ENCODE data around the gene PKP2.

PKP2 gene

DNA sequence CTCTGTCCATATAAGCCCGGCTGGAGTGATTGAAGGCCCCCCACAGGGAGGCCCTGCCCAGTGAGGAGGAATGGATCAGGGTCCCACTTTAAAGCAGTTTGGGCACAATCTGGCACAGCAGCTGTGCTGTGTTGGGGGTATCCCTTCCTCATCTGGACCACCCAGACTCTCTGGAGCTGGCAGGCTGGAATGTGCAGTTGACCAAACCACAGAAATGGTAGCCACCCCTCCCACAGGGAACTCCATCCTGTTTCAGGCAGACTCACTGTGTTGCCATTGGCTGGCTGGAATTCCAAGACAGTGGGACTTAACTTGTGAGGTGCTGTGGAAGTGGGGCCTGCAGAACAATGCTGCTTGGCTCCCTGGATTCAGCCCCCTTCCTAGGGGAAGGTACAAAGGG, 87.4 kb downstream of the PKP2 start:
- DNase-seq (ENCODE audit: low spot score), result no peak

DNA sequence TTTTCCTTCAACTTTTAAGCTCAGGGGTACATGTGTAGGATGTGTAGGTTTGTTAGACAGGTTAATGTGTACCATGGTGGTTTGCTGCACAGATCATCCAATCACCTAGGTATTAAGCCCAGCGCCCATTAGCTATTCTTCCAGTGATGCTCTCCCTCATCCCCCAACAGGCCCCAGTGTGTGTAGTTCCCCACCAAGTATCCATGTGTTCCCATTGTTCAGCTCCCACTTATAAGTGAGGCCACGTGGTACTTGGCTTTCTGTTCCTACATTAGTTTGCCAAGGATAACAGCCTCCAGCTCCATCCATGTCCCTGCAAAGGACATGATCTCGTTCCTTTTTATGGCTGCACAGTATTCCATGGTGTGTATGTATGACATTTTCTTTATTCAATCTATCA, 92.3 kb downstream of the PKP2 start:
- no peak for DNase-seq (ENCODE audit: low spot score)

DNA sequence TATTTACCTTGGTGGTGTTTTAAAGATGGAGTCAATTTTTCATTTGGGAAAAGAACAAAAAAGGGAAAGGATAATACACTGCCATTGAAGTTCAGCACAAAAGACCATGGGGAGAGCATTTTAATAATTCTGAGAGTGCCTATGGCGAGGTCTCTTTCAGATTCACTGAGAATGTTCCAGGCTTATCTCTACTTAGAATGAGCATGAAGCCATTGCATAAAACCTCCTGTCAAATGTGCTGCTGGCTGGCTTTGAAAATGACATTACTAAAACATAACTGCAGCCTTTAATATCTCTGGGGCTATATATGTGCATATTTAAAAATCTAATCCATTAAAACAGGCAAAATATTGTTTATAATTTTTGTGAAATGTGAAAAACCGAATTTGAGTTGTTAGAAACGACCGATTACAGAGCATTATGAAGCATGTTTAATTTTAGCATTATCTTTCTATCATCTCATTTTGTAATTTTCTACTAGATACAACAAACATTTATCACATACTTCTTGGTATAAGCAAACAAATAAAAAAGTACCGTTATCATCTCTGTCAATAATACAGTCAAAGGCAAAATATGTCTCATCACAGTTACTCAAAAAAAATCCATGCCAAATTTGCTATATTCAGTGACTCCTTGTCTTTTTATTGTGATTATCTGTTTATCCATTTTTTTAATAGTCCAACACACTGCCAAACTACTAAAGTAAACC, 95.2 kb downstream of the PKP2 start:
- no peak for DNase-seq (ENCODE audit: low spot score)

DNA sequence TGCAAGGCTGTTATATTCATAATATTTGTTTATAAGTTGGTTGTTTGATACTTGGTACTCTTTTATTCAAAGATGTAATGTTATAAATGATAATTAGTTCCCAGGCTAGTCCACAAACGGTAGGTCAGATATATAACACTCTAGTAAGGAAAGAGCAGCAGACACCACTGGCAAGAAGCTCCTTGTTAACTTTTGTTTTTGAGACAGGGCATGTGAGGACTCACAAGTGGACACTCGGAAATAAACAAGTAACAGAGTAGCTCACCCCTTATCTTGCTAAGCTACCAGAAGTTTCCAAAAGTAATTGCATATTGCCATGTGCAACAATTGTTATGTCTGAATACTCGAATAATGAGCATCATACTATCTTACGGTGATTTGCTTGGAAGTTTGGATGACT, 102.3 kb downstream of the PKP2 start:
- DNase-seq (ENCODE audit: low spot score), result no peak

DNA sequence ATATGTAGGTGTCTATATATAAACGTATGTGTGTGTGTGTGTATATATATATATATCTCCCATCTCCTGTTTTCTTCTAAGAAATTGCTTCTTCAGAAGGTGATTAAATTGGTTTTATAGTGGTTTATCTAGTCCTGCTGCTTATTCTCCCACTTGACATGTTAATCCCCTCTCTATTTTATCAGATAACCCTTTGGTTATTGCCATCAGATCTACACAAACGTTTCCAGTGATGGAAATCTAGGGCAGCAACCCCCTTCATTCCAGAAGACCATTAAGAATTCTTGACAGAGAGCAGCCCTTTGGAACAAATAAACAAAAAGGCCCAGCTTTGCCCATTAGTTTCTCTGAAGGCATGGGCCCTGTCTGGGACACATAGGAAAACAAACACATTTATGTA, 106.7 kb downstream of the PKP2 start:
- no peak for DNase-seq (ENCODE audit: low spot score)

DNA sequence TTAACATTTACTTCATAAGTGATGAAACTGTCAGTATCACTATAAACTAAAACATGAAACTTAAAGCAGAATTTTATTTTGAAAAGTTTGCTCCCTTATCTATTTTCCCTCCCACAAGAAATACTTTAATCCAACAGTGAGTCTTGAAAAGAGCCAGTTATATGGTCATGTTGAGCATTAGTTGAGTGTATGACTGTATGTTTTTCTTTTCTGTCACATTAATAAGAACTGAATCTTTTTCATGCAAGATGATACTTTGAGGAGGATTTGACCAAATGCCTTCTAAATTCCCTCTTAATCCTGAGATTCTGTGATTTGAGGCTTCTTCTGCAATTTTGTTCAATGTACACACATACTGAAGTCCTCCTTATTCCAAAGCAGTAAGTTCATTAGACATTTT, 107.1 kb downstream of the PKP2 start:
- DNase-seq (ENCODE audit: low spot score), result no peak

DNA sequence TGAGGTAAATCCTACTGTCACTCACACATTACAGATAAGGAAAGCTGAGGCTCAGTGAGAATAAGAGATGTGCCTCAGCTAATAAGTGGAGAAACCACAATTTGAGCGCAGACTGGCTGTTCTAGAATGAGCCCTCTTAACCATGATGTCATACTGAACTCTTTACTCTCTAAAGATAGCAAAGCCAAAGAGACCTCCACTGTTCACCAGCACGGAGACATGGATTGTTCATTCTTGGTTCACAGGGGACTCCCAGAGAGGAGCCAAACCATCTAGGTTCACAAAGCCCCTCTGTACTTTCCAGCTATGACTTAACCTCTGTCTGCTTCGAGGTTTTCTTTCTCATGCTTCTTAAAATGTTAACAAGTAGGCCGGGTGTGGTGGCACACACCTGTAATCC, 108.2 kb downstream of the PKP2 start:
- no peak for DNase-seq (ENCODE audit: low spot score)

DNA sequence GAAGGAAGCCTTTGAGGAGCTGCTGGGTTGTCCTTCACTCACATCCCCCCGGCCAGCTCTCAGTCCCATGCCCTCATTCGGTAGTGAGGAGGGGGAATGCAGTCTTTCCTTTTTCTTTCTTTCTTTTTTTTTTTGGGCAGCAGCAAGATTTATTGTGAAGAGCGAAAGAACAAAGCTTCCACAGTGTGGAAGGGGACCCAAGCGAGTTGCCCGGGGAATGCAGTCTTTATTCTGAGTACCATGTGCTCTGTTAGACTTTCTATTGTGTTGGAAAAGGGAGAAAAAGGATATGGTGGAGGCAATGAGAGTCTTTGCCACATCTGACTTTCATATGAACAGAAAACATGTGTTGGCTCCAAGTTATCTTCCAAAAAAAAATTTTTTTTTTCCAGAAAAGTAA, 111.0 kb downstream of the PKP2 start:
- no peak for DNase-seq (ENCODE audit: low spot score)

DNA sequence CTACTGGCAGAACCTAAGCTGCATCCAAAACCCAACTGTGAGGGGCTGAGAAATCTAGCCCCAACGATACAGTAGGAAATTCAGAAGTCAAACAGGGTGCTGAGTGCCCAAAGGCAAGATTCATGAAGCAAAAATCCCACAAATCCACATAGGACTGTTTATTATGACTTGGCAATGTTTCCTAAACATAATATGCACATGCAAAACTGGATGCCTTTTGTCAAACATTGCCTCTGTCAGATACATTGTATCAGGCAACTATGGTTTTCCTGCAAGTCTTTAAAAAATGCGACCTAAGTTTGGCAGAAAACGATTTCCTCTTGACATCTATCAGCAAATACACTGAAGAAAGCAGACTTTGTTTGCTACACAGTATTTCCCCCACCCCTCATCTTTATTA, 113.5 kb downstream of the PKP2 start:
- no peak for DNase-seq (ENCODE audit: low spot score)

DNA sequence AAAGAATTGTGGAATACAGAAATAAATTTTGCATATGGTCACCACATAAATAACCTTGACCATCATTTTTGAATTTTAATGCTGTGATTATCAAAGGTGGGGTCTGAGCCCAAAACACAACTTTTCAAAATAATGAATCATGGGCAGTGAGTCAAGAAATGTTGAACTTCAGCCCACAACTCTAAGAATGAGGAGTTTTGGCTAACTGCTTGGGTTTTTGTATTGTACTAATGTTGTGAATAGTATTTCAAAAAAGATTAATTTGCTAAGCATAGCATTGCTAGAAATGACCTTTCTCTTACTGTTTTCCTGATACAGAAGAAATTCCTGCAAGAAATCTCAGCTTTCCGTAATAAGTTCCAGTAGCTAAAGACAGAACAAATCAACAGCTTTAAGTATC, 116.5 kb downstream of the PKP2 start:
- DNase-seq (ENCODE audit: low spot score), result no peak

DNA sequence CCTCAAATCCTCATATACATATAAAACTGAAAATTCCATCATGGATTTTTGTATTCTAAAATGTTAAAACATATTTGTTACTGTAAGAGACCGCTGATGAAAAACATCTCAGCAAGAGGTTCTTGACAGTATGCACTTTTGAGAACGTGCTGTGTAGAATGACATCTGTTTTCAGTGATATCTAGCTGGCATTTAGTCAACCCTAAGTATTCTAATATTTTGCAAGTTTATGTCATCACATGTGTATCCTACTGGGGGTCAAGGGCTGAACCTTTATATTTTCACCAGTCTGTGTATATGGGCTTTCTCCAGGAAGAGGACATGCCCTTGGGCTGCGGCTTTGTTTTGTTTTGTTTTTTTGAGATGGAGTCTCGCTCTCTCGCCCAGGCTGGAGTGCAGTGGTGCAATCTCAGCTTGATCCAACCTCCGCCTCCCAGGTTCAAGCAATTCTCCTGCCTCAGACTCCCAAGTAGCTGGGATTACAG, 118.8 kb downstream of the PKP2 start:
- no peak for DNase-seq (ENCODE audit: low spot score)

DNA sequence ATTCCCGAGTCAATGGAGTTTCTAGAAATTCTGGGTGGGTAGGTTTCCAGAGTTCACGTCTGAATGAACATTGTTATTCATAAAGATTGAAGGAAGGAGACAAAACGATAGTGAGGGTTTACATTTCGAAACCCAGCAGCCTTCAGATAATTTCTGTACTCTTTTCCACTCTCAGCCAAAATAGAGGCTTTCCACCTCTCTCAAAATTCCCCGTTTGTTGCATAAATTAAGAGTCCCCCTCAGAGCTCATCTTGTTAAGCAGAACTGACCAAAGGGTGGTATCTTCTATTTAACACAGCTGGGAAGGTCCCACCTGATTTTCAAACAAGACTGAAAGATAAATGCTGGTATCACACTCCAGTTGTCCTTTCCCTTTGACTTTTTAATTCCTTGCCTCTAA, 119.4 kb downstream of the PKP2 start:
- no peak for DNase-seq (ENCODE audit: low spot score)

DNA sequence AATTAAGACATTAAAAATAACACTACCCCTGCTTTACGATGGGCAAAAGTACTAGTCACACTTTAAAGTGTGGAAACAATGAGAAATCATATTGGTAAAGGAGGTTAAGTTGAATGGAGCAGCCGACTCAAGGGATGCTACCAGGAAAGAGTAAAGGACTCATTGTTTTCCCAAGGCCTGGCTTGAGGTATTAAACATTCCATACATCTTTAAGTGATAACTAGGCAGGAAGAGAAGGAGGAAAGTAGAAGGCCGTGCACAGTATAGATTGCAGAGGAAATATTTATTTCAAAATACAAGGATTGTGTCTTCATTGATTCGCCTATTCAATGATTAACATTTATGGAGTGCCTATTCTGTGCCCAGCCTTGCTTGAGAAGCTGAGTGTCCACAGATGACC, 120.3 kb downstream of the PKP2 start:
- DNase-seq (ENCODE audit: low spot score), result no peak

DNA sequence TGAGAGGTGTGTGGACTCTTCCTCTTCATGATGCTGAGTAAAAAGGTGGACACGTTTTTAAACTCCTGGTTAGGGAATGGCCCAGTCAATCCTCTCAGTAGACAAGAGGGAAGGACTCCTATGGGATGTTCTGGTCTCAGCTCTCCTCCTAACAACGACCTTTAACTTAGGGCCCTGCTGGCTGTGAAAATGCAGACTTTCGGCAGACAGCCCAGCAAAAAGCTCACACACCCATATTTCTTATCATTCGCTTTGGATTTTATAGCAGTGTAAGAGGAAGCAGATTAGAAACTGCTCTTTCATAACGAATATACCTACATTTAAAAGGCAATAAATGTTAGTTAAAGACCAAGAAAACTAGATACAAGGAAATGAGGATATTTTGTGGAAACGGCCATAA, 122.9 kb downstream of the PKP2 start:
- DNase-seq (ENCODE audit: low spot score), result no peak

DNA sequence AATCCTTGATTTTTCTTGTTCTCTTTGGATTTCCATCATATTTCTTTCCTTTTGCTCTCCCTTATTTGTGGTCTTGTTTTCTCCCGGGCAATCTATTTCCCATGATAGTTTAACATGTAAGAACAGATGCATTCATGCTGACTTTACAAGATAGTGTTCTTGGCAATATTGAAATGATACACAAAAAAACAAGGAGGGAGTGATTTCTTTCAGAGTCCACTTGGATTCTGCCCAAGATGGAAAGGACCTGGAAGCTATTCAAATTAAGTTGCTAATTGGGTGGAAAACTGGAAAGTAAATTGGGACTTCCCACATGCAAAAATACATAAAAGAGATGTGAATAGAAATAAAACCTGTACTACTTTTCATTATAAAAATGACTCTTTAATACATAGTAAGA, 126.4 kb downstream of the PKP2 start:
- no peak for DNase-seq (ENCODE audit: low spot score)

DNA sequence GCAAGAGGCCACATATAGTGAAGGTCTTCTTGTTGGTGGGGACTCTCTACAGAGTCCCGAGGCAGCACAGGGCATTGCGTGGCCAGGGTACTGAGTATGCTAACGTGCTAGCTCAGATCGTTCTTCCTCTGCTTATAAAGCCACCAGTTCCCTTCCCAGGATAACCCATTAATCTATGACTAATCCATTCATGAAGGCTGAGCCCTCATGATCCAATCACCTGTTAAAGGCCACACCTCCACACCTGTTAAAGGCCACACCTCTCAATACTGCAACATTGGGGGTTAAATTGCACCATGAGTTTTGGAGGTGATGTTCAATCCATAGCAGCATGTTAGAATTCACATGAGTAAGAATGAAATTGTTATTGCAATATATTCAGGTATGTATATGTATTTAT, 128.1 kb downstream of the PKP2 start:
- no peak for DNase-seq (ENCODE audit: low spot score)

DNA sequence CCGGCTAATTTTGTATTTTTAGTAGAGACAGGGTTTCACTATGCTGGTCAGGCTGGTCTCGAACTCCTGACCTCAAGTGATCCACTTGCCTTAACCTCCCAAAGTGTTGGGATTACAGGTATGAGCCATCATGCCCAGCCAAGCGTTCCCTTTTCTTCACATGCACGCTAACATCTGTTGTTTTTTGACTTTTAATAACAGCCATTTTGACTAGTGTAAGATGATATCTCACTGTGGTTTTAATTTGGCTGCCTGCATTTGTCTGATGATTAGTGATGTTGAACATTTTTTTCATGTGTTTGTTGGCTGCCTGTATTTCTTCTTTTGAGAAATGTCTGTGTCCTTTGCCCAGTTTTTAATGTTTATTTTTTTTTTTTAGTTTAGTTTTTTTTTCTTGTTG, 130.7 kb downstream of the PKP2 start:
- DNase-seq (ENCODE audit: low spot score), result no peak

DNA sequence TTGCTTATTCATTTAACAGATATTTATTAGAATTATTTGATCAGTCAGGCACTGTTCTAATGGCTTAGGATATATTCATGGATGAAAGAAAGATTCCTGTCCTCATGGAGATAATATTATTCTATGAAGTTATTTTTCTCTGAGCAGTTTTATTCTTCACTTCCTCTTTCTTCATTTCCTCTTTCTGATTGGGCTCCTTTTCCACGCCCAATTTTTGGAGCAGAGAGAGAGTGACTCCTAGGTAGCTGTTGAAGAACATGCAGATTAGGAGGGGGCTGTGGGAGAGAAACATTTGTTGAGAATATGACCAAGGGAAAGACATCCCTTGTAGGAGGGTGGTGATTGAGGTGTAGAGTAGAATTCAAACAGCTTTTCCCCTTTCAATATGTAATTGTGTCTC, 134.9 kb downstream of the PKP2 start:
- no peak for DNase-seq (ENCODE audit: low spot score)

DNA sequence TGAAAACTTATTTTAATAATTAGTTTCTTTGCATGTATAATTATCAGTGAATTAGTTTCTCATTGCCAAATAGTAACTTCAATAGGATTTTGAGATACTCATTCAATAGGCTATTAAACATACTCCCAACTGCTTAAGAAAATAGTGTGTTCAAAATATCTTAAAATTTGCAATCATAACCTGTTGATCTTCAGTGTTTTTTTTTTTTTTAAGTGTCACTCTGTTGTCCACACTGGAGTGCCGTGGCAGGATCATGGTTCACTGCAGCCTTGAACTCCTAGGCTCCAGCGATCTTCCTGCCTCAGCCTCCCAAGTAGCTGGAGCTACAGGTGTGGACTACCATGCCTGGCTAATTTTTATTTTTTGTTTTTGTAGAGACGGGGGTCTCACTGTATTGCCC, 139.4 kb downstream of the PKP2 start:
- no peak for DNase-seq (ENCODE audit: low spot score)

DNA sequence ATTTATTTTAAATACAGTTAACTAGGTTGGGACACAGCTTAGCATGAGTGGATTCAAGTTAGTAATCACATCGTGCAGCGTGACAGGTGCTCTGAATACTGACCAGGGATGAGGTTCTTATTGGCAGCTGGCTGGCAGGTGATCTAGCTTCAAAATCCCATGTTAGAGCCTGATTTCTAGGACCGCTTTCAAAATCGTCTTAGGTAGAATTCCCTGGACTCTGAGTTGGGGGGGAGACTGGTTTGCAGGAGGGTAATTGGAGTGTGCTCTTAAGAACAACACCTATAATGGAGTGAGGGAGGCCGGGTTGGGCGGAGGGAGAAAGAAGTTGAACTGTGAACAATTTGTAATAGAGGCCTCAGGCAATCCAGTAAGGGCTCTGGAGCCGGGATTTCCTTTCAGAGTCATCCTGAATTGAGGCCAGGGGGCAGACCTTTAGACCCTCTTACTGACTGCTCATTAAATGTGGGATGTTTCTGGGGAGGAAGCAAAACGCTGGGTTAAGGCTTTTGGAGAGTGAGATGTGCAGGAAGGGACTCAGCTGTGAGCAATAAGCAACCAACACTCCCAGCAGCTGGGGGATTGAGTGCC, 140.0 kb downstream of the PKP2 start:
- peak; percentile 60 for DNase-seq (ENCODE audit: low spot score)

DNA sequence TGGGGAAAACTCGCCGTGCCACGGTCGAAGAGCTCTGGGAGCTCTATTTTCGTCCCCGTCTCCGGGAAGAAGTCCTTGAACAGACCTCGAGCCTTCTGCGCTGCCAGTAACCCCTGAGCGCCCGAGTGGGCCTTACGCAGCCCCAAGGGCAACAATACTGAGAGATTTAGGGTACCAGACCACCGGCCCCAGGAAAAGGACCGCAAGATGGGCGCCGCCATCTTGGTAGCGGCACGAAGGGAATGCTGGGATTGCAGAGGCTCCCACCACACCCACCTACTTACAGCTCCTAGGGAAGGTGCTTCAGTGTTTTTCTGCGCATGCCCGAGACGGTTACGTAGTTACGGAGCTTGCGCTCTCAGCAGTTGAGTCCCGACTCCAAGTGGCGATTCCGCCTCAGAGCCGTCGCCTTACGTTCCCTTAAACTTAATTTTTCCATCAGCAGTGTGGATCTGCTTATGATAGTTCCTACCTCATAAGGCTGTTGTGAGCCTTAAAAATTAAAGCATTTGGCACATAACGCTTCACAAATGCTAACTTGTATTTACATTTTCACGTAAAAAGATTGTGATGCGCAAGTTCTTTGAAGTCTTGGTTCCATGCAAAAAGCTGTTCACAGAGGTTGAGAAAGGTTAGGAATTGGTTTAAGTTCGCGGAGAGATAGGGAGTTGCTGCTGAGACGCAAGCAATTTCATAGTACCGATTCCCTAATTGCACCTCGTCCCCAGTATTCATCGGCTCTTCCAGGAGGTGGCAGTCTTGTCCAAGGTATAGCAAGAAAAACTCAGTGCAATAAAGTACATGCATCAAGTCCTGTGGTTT, 140.7 kb downstream of the PKP2 start, which contains the start of gene YARS2:
Gene YARS2 (minus strand): TSS at position 244 of the 822 bp plus-strand sequence. CDS start 23 bp downstream, at position 221.
- peak; percentile 94 for DNase-seq (ENCODE audit: low spot score)

DNA sequence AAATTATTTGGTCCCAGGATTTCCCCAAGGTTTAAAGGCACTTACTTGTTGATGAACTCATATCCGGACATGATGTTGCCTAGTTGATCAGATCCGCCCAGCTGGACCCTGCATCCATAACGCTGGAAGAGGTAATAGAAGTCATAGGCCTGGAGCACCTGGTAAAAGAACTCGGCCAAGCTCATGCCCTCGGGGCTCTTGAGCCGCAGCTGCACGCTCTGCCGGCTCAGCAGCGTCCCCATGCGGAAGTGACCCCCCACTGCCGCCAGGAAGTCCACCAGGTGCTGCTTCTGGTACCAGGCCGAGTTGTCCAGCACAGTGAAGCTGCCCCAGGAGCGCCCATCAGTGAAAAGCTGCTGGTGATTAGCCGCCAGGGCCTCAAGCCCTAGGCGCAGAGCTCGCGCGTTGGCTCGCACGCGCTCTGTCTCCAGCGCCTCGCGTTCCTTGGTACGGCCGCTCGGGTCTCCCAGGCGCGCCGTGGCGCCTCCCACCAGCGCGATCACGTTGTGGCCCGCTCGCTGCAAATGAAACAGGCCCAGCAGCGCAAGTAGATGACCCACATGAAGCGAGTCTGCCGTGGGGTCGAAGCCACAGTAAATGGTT, 141.4 kb downstream of the PKP2 start:
- peak; percentile 92 for DNase-seq (ENCODE audit: low spot score)

DNA sequence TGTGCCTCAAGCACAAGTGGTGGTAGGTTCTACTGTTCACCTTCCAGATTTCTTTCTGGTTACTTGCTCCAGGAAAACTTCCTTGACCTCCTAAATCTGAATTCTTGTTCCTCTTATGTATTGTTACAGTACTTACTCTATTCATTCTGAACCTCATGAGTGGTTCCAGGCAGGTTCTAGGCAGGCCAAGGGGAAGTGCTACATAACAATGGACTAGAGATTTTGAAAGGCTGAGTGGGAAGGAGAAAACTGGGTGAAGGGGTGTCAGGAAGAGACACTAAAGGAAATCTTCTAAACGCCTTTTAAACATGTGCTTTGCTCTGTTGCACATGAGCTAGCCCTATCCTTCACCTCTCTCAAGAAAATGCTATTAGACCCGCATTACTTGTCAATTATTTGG, 142.5 kb downstream of the PKP2 start:
- DNase-seq (ENCODE audit: low spot score), result no peak

Data from ecto neural progenitor cell (in vitro differentiated cells).